ENCODE results near the gene SLC25A31. TPM values are rescaled to one million over a fixed set of nuclear protein-coding genes. Genes with fewer than 3 reads are reported as not detected.

Gene SLC25A31
- total RNA-seq, 4 donors from 2014 or later: not detected

DNA sequence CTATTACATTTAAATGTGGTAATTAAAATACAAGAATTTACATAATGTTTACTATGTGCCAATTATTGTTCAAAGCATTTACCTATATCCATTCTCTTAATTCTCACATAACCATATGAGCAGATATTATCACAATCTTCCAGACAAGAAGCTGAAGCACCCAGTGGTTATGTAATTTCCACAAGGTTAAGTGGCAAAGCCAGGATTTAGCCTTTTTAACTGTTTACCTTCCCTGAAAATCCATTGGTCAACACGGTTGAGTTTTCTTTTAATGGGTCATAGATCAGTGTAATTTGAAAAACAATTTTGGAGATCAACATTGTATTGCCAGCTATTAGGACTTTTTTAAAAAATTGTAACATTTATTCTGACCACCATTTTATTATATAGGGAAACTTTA lies 63.3 kb downstream of the SLC25A31 start:
- Histone ChIP-seq H3K27ac (no peak overlapping the region), H3K4me1 (no peaks in the 10 kb centered on the region), H3K27me3 (no peaks in the 10 kb centered on the region), H3K36me3 (no peaks in the 10 kb centered on the region), H3K9me3 (no peaks in the 10 kb centered on the region), H3K4me3 (no peak overlapping the region)
- TF ChIP-seq, protein P1, sequence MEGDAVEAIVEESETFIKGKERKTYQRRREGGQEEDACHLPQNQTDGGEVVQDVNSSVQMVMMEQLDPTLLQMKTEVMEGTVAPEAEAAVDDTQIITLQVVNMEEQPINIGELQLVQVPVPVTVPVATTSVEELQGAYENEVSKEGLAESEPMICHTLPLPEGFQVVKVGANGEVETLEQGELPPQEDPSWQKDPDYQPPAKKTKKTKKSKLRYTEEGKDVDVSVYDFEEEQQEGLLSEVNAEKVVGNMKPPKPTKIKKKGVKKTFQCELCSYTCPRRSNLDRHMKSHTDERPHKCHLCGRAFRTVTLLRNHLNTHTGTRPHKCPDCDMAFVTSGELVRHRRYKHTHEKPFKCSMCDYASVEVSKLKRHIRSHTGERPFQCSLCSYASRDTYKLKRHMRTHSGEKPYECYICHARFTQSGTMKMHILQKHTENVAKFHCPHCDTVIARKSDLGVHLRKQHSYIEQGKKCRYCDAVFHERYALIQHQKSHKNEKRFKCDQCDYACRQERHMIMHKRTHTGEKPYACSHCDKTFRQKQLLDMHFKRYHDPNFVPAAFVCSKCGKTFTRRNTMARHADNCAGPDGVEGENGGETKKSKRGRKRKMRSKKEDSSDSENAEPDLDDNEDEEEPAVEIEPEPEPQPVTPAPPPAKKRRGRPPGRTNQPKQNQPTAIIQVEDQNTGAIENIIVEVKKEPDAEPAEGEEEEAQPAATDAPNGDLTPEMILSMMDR (IDR thresholded peaks at IDR 0.05): no peak
- no peak for TF ChIP-seq POLR2A (IDR thresholded peaks at IDR 0.05)
- DNase-seq: no peak

DNA sequence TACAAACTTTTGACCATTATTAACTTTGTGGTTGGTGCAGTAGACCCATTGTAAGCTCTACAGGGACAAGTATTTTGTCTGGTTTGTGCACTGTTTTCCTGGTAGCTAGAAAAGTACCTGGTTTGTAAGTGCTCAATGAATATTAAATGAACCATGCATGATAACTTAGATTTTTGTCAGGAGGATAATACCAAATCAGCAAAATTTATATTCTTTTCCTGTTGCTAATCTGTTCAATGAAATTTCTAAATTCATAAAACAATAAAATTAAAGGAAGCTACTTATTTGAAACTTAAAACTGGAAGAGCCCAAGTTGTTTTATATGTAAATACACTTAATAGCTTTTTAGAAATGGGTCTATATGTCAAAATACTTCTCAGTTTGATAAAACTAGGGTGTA lies 69.5 kb downstream of the SLC25A31 start:
- TF ChIP-seq, protein P1 (IDR thresholded peaks at IDR 0.05): no peak
- no peak for TF ChIP-seq POLR2A (IDR thresholded peaks at IDR 0.05)
- Histone ChIP-seq H3K4me3 (no peak overlapping the region), H3K27me3 (no peaks in the 10 kb centered on the region), H3K4me1 (no peaks in the 10 kb centered on the region), H3K36me3 (no peaks in the 10 kb centered on the region), H3K27ac (no peak overlapping the region), H3K9me3 (no peaks in the 10 kb centered on the region)
- DNase-seq: no peak

DNA sequence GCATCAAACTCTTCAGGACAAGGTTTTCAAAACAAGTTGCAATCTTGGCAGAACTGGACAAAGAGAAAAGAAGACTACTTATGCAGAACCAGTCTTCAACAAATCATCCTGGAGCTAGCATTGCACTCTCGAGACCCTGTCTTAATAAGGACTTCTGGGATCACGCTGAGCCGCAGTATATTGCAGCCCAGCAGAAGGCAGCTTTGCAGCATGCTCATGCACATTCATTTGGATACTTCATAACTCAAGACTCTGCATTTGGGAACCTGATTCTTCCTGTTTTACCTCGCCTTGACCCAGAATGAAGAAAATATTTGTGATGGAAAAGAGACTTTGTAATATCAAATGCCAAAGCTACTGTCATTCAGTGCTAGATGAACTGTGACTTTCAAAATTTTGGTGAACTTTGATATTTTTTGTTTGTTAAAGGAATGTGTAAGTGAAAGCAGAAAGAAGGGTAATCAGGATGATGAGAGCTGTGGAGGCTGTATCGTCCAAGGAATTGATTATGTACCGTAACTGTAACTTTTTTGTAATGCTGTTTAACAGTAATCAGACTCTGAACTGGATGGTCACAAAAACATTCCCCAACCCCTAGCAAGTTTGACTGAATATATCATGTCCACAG lies 79.1 kb downstream of the SLC25A31 start:
- no peak overlapping the region for H3K27ac ChIP-seq
- H3K4me3 ChIP-seq: no peak overlapping the region
- TF ChIP-seq, protein P1 (IDR thresholded peaks at IDR 0.05): no peak
- no peak for TF ChIP-seq POLR2A (IDR thresholded peaks at IDR 0.05)
- DNase-seq: no peak
- H3K9me3 ChIP-seq: no peaks in the 10 kb centered on the region
- no peaks in the 10 kb centered on the region for H3K4me1 ChIP-seq
- no peaks in the 10 kb centered on the region for H3K36me3 ChIP-seq
- no peaks in the 10 kb centered on the region for H3K27me3 ChIP-seq

DNA sequence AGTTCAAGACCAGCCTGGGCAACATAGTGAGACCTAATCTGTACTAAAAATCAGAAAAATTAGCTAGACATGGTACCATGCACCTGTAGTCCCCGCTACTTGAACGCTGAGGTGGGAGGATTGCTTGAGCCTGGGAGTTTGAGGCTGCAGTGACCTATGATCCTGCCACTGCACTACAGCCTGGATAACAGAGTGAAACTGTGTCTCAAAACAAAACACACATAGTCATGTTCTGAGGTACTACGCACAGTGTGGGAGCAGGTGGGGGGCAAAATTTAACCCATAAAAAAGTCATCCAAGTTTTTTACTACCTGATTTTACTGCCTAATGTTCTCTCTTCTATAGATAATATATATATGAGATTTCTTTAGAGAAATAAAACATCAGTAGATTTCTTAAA lies 80.4 kb downstream of the SLC25A31 start:
- no peaks in the 10 kb centered on the region for H3K9me3 ChIP-seq
- no peaks in the 10 kb centered on the region for H3K27me3 ChIP-seq
- TF ChIP-seq, protein P1 (IDR thresholded peaks at IDR 0.05): no peak
- TF ChIP-seq POLR2A (IDR thresholded peaks at IDR 0.05): no peak
- no peaks in the 10 kb centered on the region for H3K36me3 ChIP-seq
- no peak overlapping the region for H3K27ac ChIP-seq
- no peak for DNase-seq
- no peaks in the 10 kb centered on the region for H3K4me1 ChIP-seq
- H3K4me3 ChIP-seq: no peak overlapping the region

DNA sequence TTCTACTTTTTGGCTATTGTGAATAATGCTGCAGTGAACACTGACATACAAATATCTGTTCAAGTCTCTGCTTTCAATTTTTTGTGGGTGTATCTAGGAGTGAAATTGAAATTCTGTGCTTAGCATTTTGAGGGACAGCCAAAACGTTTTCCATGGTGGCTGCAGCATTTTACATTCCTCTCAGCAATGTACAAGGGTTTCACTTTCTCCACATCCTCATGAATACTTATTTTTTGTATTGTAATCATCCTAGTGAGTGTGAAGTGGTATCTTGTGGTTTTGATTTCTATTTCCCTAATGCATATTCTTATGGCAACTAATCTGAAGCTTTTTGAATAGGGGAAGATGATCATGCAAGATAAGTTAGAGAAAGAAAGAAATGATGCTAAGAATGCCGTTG lies 92.2 kb downstream of the SLC25A31 start:
- DNase-seq: no peak
- H3K9me3 ChIP-seq: no peaks in the 10 kb centered on the region
- no peaks in the 10 kb centered on the region for H3K27me3 ChIP-seq
- TF ChIP-seq POLR2A (IDR thresholded peaks at IDR 0.05): no peak
- TF ChIP-seq, protein P1 (IDR thresholded peaks at IDR 0.05): no peak
- no peaks in the 10 kb centered on the region for H3K4me1 ChIP-seq
- H3K27ac ChIP-seq: no peak overlapping the region
- H3K36me3 ChIP-seq: no peaks in the 10 kb centered on the region
- H3K4me3 ChIP-seq: no peak overlapping the region

Other genes starting within 250 kb of the SLC25A31 start
- gene INTU, start 97.4 kb upstream of the SLC25A31 start, total RNA-seq: 10 to 100 TPM in 1 of 4 donors, 1 to 10 TPM in 3; 1.6 to 14.9 (median 2.3) TPM
- 1 to 10 TPM; 2.0 to 2.6 (median 2.4) TPM for gene HSPA4L, start 51.9 kb downstream of the SLC25A31 start, total RNA-seq
- gene PLK4, start 150.5 kb downstream of the SLC25A31 start, total RNA-seq: 1 to 10 TPM; 1.7 to 8.3 (median 3.7) TPM
- 10 to 100 TPM; 29.9 to 40.8 (median 35.1) TPM for gene MFSD8, start 234.8 kb downstream of the SLC25A31 start, total RNA-seq
- gene ABHD18, start 235.0 kb downstream of the SLC25A31 start, total RNA-seq: 10 to 100 TPM; 20.5 to 25.6 (median 23.1) TPM